Measurements from ENCODE around the gene GAL3ST1.

- TF ChIP-seq CTCF (IDR thresholded peaks at IDR 0.05) (no peak), EZH2 (IDR thresholded peaks at IDR 0.05) (no peak)
Observed at GRCh38 chr22:30614268-30614667, 39.8 kb upstream of the GAL3ST1 start.

All from neural progenitor cell (in vitro differentiated cells).